Activated gamma-delta T cell (primary cell): ENCODE data around the gene TRMT1L.

ENCODE experiments used
- DNase-seq: peaks from one replicate; lab custom pipeline; 2025; lab: John Stamatoyannopoulos, UW

The TRMT1L gene

DNA sequence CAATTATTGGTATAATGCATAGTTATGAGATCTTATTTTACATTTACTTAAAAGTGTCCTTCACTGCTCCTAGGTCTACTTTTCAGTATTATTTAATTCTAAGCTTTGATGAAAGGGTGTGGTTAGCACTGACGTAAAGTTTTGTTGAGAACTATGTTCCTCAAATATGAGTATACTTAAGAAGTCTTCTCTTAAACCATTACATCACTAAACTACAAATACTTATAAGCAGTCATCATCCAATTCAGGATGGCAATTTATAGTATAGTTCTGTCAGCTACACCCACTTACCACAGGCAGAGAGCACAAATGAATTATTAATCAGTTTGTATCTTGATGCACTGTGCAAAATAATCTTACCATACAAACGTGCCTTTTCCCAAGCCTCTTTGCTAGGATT, 27.0 kb downstream of the TRMT1L start:
- DNase-seq, result no peak

DNA sequence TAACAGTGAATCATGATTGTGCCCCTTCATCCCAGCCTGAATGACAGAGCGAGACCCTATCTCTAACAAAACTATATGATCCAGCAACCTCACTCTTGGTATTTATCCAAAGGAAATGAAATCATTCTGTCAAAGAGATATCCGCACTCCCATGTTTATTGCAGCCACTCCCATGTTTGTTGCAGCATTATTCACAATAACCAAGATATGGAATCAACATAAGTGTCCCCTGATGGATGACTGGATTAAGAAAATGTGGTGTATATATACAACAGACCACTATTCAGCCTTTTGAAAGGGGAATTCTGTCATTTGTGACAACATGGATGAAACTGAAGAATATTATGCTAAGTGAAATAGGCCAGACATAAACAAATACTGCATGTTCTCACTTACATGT, 44.4 kb downstream of the TRMT1L start:
- no peak for DNase-seq

DNA sequence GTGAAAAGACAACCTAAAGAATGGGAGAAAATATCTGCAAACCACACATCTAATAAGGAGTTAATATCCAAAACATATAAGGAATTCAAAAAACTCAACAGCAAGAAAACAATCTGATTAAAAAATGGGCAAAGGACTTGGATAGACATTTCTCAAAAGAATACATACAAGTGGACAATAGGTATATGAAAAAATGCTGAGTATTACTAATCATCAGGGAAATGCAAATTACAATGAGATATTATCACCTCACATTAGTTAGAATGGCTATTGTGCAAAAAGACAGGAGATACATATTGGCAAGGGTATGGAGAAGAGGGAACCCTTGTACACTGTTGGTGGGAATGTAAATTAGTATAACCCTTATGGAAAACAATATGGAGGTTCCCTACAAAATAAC, 44.9 kb downstream of the TRMT1L start:
- no peak for DNase-seq

DNA sequence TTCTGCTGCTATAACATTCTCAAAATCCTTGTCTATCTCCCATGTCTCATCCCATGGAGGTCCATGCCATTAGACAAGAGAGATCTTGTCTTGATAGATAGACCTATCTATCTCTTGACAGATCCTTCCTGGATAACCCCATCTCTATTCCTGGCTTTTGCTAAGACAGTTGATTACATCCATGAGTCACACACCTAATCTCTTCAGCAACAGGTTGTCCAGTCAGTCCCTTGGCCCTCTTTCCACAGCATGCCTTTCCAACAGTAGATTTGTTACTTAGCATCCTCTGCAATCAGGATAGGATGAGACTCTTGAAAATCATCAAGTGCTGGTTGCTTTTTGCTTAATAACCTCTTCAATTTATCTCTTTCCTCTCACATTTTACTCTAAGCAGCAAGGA, 46.6 kb downstream of the TRMT1L start:
- DNase-seq, result no peak

DNA sequence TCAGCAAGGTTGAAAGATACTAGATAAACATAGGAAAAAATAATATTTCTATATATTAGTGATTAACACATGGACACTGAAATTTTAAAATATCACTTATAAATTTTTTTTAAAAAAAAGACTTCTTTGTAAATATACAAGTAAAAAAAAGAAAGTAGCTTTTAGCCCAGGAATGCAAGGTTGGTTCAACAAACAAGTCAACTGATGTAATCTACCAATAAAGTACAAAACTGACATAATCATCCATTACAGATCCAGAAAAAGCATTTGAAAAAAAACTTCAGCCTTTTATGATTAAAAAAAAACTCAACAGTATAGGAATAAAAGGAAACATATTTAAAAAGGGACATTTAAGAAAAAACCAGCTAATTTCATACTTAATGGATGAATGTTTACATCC, 48.4 kb downstream of the TRMT1L start:
- no peak for DNase-seq

DNA sequence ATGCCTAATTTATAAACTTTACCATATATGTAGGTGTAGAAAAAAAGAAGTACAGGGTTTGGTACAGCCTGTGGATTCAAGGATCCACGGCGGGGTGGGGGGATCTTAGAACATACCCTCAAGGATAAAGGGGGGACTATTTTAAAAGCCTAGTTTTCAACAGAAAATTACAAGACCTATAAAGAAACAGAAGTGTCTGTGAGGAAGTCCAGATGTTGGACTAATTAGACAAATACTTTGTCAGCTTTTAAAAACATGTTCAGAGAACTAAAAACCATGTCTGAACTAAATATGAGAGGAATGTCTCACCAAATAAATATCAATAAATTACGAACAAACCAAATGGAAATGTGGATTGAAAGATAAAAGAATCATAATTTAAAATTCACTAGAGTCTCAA, 51.6 kb downstream of the TRMT1L start:
- DNase-seq, result no peak

DNA sequence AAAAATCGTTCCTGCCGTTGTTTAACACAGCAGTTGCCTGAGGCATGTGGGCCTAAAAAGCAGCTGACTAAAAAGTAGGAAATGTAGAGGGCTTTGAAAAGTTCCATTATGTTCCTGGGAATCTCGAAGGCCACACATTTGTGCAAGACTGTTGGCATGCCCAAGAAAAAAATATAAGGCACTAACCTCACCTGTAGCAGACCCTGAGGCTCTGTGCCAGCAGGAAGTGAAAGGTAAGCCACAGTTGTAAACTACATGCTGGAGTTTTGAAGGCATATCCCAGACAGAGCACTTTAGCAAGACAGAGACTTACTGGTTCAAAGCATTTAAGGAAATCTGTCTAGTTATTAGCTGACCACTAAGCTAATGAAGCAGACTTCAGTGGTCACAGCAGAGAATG, 52.7 kb downstream of the TRMT1L start:
- no peak for DNase-seq

DNA sequence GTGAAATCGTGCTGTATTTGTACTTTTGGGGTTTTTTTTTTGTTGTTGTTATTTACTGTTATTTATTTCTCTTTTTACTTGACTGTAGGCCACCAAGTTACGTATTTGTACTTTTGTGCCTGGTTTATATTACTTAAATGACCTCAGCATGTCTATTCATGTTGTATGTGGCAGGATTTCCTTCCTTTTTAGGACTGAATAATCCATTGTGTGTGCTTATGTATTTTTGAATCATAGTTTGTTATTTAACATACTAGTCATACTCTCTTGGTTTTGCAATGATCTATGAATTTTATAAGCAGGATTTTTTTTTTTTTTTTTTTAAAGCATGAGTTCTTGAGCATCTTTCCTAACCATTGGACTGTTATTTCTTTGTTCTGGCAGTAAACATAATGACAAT, 60.2 kb downstream of the TRMT1L start:
- no peak for DNase-seq

DNA sequence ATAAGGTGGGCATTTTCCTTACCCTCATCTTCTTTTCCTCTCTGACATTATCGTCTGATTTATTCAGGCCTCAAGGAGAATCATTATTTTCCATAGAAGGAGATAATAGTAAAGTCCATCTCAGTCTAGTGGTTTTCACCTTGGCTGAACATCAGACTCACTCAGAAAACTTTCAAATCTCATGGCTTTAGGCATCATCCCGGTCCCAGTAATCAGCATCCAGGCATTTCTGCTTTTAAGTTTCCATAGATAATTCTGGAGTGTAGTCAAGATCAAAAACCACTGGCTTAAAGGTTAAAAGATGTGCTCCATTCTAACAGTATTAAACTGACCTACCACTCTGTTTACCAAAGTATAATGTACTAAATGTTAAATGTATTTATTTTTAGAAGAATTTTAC, 62.0 kb downstream of the TRMT1L start:
- no peak for DNase-seq

DNA sequence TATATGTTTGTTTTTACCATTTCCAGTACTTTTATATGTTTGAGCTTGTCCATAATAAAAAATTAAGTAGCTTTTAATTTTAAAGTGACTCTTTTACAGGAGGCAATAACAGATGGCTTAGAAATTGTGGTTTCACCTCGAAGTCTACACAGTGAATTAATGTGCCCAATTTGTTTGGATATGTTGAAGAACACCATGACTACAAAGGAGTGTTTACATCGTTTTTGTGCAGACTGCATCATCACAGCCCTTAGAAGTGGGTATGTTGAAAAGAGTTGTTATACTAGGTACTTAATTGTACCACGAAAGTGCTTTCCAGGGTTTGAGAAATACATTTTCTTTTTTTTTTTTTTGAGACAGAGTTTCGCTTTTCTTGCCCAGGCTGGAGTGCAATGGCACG, 65.3 kb downstream of the TRMT1L start:
- no peak for DNase-seq

DNA sequence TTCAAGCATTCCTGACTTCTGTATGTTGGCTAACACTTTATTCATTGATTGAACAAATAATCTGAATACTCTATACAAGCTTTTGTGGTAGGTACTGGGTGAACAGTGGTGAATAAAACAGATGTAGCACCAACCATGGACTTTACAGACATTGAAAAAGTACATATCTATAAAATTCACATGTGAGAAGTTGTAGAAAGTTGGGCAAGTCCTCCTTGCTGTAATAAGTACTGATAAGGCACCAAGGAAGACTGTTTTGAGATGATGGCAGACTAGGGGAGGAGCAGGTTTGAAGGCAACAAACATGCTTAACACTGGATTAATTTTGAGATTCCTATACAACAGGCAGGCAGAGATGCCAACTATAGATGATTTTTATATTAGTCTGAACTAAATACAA, 69.0 kb downstream of the TRMT1L start:
- DNase-seq, result no peak

DNA sequence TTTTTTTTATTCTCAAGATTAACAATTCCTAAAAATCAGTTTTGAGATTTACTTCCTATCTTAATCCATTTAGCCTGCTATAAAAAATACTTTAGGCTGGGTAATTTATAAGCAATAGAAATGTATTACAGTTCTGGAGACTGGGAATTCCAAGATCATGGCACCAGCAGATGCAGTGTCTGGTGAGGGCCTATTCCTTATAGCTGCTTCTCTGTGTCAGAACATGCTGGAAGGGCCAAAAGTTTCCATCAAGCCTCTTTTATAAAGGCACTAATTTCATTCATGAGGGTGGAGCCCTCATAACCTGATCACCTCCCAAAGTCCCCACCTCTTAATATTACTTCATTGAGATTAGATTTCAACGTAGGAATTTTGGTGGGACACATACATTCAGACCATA, 69.7 kb downstream of the TRMT1L start:
- no peak for DNase-seq

DNA sequence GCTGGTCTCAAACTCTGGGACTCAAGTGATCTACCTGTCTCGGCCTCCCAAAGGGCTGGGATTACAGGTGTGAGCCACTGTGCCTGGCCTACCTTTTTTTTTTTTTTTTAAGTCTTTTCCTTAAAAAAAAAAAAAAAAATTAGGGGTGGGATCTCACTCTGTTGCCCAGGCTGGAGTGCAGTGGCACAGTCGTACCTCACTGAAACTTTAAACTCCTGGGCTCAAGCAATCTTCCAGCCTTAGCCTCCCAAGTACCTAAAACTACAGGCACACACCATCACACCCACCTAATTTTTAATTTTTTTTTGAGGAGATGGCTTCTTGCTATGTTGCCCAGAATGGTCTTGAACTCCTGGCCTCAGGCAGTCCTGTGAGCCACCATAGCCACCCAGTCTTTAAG, 72.9 kb downstream of the TRMT1L start:
- no peak for DNase-seq

DNA sequence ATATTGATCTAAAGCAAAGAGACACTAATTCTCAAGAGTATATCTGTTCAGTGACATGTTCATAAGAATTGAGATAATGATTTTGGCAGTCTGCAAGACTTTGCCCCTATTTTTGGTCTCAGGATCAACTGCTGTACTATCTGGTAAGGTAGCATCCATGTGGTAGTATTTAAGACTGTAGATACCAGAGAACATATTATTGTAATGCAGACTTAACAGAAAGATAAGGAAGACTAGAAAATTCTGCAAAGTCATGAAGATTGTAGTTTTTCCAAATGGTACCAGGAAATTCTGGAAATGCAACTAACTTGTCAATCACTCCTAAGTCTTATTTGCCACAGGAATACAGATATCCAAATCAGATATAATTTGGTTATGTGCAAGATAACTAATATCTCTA, 76.3 kb downstream of the TRMT1L start:
- DNase-seq, result no peak

DNA sequence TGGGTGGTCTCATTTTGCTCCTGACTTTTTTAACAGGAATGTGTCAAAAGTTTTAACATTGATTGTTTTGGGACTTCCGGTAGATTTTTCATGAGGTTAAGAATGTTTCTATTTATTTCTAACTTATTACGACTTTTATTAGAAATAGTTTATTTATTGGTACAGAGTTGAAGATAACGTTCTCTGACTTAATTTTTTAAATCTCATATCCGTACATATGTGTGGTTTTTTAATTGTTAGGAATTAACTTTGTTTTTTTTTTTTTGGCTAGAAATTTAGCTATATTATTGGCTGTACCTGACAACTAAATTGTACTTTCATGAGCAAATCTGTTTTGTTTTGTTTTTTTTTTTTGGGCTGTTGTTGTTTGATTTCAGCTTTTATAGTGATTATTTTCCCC, 79.4 kb downstream of the TRMT1L start:
- no peak for DNase-seq

DNA sequence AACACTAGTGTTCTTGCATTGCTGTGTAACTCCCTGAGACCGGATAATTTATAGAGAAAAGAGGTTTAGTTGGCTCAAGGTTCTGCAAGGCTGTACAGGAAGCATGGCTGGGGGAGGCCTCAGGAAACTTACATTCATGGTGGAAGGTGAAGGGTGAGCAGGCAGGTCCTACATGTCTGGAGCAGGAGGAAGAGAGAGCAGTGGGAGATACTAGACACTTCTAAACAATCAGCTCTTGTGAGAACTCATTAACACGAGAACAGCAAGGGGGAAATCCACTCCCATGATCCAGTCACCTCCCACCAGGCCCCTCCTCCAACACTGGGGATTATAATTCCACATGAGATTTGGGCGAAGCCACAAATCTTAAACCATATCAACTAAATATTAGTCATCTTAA, 81.3 kb downstream of the TRMT1L start:
- no peak for DNase-seq

DNA sequence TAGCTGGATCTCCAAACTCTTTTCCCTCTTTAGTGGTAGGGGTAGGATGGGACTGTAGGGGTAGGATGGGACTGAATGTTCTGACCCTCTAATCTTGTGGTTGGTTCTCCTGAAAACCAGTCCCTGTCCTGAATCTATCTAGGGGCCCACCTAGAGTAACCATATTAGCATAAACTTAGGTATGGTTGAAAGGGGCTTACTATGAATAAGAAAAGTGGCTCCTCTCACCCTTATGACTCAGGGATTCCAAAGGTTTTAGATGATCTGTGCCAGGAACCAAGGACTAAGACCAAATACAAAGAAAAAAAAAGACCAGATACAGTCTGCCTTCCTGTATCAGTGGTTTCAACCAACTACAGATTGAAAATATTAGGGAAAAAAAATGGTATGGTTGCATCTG, 82.4 kb downstream of the TRMT1L start:
- DNase-seq, result no peak

DNA sequence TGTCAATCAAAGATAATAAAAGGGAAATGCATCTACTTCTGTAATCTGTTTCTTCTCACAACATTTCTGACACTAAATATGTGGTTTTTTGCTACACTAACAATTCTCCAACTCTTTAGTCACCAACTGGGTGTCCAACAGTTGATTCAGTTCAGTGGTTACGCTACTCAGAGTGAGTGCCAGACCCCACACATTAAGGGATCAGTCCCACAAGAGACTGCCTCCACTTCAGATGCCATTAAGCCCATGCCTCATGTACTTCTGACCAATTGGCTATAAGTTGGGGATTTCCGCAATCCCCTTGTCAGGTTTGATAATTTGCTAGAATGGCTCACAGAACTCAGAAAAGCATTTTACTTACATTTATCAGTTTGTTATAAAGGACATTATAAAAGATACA, 83.0 kb downstream of the TRMT1L start:
- no peak for DNase-seq

DNA sequence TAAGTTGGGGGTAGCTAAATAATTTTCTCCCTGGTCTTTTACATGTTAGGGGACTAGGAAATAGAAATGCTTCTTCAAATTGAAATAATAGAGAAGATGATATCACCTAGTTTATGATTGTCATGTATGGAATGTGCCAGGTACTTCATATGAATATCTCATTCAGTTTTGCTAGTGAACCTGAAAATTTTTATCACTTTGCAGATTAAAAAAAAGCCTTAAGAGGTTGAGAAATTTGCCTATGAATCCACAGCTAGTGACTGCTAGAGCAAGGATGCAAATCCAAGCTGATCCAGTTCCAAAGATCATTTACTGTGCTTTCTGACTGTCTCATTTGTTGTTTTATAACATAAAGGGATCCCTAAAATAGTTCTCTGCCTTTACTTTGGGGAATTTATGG, 86.7 kb downstream of the TRMT1L start:
- DNase-seq, result no peak

DNA sequence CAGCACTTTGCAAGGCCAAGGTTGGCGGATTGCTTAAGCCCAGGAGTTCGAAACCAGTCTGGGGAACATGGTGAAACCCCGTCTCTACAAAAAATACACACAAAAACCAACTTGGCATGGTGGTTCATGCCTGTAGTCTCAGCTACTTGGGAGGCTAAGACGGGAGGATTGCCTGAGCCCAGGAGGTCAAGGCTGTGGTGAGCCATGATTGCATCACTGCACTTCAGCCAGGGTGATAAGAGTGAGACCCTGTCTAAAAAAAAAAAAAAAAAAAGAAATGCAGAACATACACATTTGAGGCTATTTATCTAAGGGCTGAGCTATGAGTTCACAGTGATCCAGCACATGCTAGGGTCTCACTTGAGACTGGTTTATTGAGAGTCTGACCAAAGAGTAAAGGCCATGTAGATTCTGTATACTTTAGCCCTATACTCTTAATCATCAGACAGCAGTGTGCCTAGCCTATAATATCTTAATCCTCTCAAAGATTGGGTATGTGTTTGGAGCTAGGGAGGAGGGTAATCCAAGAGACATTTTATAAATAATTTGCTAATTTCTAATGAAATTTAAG, 87.5 kb downstream of the TRMT1L start:
- DNase-seq, result no peak

DNA sequence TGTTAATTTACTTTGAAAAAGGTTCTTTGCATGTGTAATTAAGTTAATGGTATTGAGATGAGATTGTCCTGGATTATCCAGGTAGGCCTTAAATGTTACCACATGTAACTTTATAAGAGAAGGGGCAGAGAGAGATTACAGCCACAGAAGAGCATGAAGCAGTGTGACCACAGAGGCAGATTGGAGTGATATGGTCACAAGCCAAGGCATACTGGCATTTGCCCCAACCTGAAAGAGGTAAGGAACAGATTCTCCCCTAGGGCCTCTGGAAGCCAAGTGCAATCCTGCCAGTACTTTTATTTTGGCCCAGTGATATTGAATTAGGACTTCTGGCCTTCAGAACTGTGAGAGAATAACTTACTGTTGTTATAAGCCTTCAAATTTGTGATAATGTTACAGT, 88.4 kb downstream of the TRMT1L start:
- no peak for DNase-seq
